DMS 273 (cell line): ENCODE data around the gene TRIM44.
"Not testable (repeated sequence)": the region's sequence is repeated elsewhere in the genome, so short reads cannot be mapped to it uniquely, and the experiment has no call there.

Experiments
- DNase-seq: peaks from one replicate; lab custom pipeline; 2025; ENCODE audit not compliant: unreplicated experiment; lab: John Stamatoyannopoulos, UW

Gene TRIM44

DNA sequence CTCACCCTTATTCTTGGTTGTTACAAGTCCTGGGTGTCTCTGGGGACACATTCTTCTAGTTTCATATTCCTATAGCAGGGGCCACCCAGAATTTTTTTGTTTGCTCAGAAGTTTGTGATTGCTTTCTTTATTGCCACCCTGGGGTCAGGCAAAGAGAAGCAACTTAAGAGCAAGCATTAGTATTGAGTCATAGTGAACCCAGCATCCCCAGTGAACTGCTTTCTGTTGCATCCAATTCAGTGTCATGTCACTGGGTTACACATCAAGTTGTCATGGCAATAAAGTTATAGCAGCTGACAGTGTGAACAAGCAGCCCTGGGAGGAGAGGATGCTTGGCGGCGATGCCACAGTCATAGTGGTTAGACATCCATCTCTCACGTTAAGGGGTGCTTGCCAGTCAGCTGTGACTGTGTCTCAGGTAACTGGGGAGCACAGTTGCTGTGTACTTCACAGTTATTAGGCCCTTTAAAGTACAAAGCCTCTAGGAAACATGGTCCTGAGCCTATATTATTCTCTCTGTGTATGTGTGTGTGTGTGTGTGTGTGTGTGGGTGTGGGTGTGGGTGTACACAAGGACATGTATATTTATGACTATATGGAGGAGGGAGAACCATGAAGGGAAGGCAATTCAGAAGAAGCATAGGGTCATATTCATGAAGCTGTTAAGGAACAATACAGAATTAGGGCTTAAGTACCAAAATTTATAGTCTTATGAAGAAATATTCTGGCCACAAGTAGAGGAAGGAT is 52.5 kb downstream of the TRIM44 start:
- DNase-seq = no peak

DNA sequence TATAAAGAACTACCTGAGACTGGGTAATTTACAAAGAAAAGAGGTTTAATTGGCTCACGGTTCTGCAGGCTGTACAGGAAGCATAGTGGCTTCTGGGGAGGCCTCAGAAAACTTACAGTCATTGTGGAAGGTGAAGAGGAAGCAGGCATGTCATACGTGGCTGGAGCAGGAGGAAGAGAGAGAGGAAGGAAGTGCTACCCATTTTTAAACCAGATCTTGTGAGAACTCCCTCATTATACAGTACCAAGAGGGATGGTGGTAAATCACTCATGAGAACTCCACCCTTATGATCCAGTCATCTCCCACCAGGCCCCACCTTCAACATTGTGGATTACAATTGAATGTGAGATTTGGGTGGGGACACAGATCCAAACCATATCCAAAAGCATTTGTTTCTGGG is 53.1 kb downstream of the TRIM44 start:
- DNase-seq = not testable (repeated sequence)

DNA sequence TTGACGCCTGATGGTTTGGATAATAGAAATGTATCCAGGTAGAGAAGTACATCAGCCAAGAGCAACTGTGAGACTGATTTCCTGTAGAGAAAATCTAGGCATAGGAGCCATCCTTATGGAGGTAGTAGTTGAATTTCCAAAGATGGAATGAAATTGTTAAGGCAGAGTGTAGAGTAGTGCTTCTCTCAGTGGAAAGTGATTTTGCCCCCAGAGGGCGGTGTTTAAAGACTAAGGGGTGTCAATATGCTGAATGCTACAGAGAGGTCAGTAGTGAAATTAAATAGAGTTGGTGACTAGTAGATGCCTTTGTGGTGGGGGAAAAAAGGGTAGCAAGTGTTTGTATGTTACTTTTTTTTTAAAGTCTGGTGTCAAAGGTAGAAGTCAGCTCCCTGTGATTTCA is 54.5 kb downstream of the TRIM44 start:
- DNase-seq = peak; percentile 37

DNA sequence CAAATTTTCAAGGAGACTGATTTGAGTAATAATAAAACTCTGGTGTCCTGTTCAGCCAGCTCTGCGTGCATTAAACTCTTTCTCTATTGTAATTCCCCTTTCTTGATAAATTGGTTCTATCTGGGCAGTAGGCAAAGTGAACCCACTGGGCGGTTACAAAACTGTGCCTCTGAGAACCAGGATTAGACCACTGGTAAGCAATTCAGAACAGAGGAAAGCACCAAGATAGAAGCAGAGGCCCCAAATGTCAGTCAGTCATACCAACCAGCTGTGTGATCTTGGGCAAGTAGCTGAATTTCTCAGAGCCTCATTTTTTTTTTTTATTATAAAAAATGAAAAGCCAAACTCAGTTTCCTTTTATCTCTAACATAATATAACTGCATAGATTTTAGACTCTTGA is 54.9 kb downstream of the TRIM44 start:
- DNase-seq = no peak

DNA sequence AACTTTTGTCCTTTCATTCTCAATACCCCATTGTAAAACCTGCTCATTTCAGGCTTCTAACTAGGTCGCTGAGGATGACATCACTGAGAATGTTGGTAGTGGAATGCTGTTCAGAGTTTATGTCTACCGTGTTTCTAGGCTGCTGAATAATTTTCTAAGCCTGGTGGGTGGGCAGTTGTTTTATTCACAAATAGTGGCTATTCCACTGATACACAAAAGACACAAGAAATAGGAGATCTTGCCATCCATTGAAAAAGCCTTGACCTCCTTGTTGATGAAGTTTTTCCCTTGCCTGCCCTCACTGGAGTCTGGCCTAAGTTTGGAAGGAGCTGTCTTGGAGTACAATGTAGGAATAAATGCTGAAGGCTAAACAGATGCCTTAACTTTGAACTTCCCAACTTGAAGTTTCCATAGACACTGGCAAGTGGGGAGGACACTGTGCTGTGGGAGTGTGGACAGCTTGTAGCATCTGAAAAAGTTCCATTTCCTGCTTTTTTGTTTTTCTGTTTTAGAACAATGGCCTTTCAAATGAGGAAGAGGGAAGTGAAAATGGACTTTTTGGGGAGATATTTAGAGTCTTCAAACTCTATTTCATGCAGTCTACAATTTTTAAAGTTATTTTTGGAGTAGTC is 59.2 kb downstream of the TRIM44 start:
- DNase-seq = no peak

DNA sequence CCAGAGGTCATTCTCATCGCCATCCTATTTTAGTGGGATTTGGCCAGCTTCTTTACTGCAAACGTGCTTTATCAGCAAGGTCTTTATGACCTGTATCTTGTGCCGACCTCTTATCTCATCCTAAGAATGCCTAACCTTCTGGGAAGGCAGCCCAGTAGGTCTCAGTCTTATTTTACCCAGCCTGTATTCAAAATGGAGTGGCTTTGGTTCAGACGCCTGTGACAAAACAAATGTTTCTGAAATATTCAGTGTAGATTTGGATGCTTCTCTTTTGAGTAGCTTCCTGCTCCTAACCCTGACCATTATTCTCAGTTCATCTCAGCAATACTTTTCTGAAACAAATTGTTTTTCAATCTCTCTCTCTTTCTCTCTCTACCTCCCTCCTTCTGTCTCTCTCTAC is 60.1 kb downstream of the TRIM44 start:
- no peak for DNase-seq

DNA sequence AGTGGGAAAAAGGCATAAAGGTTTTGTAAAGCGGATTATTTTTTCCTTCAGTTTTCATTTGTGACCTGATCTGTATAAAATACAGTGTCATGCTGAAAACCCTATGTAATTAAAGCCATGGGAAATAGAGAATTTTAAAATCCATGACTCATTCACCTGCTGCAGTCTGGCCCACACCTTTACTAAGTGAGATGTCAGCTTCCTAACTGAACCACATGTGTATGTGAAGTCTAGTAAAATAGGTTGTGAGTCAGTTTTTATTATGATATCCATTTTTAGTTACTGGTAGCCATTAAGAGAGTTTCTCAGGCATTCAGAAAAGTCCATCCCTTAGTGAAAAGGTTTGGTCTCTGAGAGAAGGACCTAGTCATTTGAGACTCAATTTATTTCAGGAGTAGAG is 60.9 kb downstream of the TRIM44 start:
- DNase-seq = no peak

DNA sequence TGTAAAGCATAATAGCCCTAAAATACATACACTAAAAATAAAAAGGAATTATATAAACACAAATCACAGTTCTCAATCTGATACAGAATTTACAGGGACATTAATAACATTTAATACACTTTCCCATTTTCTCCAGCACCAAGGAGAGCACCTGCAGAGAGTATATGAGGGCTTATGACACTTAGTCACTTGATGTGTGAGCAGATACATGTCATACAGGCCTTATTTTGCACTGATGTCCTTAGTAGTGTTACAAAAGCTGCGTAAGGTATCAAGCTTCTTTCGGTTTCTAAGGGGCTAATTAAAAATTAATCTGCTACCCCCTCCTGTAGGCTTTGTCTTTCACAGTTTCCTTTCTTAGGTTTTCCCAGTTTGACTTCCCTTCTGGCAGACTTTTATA is 61.3 kb downstream of the TRIM44 start:
- no peak for DNase-seq

DNA sequence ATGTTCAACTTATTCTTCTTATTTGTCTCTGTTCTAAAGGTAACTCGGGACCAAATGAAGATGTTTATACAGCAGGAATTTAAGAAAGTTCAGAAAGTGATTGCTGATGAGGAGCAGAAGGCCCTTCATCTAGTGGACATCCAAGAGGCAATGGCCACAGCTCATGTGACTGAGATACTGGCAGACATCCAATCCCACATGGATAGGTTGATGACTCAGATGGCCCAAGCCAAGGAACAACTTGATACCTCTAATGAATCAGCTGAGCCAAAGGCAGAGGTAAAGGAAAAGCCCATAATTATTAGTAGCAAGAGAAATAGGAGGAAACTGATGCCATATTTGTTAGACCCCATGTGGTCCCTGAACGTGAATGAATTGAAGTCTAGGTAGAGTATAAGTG is 63.3 kb downstream of the TRIM44 start:
- peak; percentile 9 for DNase-seq

DNA sequence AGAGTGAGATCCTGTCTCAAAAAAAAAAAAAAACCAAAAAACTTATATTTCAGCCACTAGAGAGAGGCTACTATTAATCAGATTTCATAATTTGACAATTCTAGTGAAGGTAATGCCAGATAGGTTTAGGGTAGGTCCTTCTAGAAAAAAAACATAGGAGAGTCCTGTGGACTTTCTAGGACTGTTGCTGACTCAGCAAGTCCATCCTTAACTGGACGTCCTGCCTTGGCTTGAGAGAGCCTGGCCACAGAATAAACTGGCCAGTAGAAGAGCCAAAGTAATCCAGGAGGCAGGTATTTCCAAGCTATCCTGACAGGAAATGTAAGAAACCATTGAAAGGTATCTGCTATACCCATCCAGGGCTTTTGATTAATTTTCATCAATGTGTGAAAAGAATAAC is 64.6 kb downstream of the TRIM44 start:
- no peak for DNase-seq

DNA sequence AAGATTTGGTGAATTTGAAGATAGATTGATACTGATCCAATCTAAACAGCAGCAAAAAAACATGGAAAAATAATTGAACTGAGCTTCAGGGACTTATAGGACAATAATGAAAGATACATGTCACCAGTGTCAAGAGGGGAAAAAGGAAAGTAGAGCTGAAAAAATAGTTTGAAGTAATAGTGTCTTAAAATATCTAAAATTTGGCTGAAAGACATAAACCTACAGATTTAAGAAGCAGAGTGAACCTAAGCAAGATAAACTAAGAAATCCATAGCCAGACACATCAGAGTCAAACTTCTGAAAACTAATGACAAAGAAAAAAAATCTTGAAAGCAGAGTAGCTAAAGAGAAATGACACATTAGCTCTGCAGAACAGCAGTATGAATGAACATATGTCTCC is 67.7 kb downstream of the TRIM44 start:
- DNase-seq = no peak

DNA sequence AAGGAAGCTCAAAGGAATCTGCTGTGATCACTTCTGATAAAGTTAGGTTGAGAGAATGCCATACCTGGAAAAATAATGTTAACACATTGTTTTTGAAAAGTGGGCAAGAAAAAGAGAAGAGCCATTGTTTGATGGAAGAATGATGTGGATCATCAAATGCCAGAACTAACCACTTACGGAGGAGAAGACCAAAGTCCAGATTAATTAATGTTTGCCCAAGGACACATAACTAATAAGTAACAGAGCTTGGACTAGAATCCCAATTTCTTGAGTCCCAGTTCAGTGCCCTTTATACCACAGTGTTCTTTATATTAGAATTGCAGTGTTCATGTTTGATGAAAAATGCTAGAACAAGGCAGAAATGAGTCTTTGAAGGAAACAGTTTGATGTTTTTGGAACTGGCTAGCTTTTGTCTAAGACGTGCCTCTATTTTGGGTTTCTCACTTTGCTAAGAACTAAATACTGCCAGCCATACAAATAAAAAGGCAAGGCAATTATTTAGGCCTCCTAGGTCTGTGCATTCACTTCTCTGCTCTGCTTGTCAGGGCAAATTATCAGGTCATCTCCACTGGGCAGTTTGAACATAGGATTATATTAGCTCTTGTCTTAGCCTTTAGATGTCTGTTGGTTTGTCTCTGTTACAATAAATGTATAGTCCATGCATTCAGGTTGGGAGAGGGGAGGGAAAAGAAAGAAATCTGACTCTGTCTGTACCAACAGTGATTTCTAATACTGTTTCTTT is 72.3 kb downstream of the TRIM44 start:
- no peak for DNase-seq

DNA sequence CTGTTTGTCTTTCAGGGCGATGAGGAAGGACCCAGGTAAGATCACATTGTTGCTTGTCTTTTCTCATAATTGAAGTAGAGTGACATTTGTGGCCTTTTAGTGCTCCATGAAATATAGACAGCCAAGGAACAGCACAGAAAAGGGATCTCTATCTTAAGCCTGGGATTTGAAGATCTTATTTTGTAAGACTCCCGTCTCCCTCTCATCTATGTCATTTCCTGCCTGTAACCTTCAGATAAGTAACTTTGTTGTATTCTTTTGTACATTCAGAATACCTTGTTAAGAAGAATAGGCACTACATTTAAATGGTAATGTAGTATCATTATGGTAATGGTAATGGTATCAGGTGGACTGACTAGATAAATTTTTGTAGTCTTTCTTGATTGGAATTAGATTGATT is 72.8 kb downstream of the TRIM44 start:
- no peak for DNase-seq

DNA sequence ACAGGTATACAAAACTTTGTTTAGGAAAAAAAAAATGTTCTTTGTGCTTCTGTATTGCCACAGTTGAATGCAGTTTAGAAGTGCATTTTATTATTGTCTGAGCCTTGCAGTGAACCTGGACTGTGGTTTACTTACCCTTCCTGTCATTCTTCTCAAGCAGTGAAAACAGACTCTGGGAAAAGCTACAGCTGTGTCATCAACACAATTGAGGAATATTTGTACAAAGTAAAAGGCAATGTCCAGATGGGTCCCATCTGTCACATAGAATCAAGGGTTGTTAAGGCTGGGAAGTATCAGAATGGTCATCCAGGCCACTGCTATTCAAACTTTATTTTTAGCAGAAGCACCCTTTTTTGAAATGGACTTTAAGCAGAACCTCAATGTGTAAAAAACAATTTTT is 73.3 kb downstream of the TRIM44 start:
- DNase-seq = peak; percentile 6

DNA sequence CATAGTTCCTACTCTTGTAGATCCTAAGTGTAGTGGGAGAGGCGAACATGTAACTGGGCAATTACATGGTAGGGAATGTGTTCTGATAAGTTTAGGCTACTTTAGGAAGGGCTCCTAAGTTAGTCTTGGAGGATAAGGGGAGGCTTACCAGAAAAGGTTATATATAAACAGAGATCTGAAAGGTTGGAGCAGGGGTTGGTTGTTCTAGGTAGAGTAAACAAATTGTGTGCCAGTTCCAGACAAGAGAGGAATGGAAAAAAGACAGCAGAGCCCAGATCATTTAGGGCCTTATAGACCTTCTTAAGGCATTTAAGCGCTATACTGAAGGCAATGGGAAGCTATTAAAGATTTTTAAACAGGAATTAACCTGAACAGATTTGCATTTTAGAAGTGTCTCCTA is 74.4 kb downstream of the TRIM44 start:
- DNase-seq = no peak

DNA sequence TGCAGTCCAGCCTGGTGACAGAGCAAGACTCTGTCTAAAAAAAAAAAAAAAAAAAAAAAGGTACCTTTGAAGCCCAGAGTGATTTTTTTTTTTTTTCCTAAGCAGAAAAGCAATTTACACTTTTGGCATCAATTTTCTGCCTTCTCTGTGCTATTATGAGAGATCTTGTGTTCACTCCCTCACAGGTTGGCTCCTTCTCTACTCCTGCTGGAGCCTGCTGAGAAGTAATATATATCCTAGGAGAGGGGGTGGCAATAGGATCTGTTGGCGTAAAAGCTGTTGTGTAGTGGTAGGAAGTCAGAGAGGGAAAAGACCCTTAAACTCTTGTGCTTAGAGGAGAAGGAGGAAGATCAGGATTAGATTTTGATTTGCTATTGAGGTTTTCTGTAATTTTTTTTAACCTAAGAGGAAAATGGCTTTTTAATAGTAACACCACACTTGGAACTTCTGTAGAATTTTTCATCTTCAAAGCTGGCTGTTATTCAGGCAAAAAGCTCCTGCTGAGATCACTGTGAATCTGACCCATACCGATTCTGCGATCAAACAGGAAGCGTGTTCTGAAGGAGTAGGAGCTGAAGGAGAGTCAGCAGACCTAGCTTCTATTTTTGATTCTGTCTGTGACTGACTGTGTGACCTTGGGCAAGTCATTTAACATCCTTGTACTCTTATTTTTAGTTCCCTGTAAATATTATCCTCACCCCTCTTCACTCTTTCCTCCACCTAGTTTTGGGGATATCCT is 77.7 kb downstream of the TRIM44 start:
- no peak for DNase-seq

DNA sequence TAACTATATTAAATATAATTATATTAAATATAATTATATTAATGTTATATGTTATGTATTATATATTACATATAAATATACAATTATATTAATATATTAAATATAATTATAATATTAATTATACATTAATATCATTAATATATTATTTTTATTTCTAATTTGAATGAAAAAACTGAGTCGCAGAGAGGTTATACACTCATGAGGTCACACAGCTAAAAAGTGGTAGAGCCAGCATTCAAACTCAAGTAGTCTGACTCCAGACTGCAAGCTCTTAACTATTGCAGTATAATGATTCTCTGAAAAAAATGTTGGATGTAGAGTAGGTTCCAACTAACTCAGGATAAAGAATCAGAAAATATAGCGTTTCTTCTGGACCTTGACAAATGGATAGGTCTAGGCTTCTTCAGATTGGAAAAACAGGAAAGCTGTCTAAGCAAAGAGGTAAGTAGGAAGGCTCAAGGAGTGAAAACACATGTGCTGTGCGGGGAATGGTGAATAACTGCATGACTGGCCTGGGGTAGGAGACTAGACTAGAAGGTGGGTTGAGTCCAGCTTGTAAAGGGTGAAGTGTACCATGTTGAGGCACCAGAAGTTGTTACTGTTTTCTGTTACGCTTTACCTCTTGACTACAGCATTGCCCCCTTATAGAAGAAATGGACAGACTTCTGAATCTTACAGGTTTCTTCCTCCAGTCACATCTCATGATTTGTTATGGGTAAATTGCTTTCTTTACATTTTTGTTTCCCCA is 80.3 kb downstream of the TRIM44 start:
- DNase-seq = no peak

DNA sequence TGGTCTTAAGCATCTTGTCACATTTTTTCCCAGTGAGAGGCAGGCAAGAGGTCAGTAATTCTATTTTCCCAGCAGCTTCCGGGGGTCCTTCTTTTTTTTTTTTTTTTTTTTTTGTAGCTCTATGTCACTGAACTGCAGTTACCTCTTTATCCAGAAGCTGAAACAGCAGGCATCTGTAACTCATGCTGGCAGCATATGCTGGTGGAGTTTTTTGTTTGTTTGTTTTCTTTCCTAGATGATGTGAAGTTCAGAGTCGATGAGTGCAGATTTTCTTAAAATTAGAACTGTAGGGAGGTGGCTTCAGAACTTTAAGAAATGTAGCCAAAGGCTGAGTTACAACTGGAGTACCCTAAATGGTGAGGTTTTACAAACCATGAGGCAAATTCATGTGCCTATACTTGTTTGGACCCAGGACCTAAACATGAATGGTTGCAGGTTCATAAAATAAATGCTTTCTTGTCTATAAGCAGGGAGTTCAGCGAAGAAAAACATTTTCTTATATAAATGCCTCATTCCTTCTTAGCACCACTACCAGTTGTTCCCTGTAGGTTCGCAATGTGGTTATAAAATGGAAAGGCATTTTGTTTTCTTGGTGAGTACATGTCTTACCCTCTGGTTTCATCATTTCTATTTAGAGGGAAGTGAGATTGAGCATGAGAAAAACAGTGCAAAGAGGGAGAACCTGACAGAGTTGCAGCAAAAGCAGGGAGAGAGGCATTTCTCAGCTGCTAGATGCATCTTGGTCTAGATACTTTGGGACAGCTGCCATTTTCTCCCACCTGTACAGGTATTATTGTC is 84.0 kb downstream of the TRIM44 start:
- DNase-seq = no peak

DNA sequence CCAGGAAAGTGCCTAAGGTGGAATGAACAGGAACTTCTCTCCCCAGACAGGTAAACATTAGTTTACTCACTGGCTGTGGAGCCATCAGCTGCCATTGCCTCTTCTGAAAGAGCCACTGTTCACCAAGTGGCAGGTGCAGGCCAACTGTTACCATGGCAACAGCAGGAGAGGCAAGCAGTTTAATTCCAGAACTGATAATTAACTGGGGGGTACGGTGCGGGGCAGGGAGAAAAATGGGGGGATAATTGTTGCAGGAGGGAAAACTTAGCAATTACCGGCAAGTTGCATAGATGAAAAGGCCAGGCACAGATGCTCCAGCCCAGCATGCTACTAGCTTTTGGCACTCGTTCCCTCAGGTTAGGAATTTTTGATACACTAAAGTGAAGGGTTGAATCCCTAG is 85.1 kb downstream of the TRIM44 start:
- peak; percentile 42 for DNase-seq

DNA sequence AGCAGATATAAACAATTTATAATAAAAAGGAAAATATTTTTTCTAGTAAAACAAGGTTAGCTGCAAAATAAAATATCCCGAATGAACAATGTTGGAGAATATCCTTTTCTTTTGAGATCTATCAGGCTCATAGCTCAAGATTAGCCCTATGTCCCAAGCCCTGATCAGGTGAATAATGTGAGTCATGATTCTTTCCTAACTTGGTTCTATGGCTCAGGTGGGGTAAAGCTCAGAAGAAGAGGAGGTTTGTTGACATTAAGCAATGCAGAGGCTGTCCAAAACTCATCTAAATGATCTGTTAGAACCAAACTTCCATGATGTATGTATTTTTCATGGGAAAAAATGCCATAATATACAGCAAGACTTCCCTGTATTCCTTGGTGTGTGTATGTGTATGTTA is 86.1 kb downstream of the TRIM44 start:
- no peak for DNase-seq
